ENCODE results near the gene KRT31.

Gene KRT31

GRCh38 chr17:41404024-41404671 is 6.7 kb upstream of the KRT31 start (continued):
- TF ChIP-seq PRDM4 (tag by site-specific recombination; IDR thresholded peaks at IDR 0.05) (no peak), SALL2 (tag by site-specific recombination; IDR thresholded peaks at IDR 0.05; ENCODE audit: borderline replicate concordance) (0 out of 2 replicates have a peak, but pooled peaks have one; percentile 62), ZNF366 (tag by site-specific recombination; conservative IDR thresholded peaks at IDR 0.05) (peak; percentile 77), ZNF670 (tag by site-specific recombination; IDR thresholded peaks at IDR 0.05; ENCODE audit: low read depth) (no peak), ZNF530 (tag by site-specific recombination; IDR thresholded peaks at IDR 0.05; ENCODE audit: low read depth) (no peak), KLF8 (tag by site-specific recombination; IDR thresholded peaks at IDR 0.05) (peak; percentile 63; the same call in 1 of the 2 replicates), ZNF701 (tag by site-specific recombination; IDR thresholded peaks at IDR 0.05) (no peak), REST (tag by site-specific recombination; IDR thresholded peaks at IDR 0.05) (0 out of 2 replicates have a peak, but pooled peaks have one; percentile 13), IKZF3 (tag by site-specific recombination; IDR thresholded peaks at IDR 0.05) (peak; percentile 50), PBX3 (CRISPR knock-in tag; IDR thresholded peaks at IDR 0.05) (no peak), ZNF558 (tag by site-specific recombination; IDR thresholded peaks at IDR 0.05) (0 out of 2 replicates have a peak, but pooled peaks have one; percentile 42), SCRT2 (tag by site-specific recombination; IDR thresholded peaks at IDR 0.05) (peak; percentile 93), BCL11A (tag by site-specific recombination; IDR thresholded peaks at IDR 0.05; ENCODE audit: low read depth) (peak; percentile 93), ZNF600 (tag by site-specific recombination; IDR thresholded peaks at IDR 0.05) (peak; percentile 97), ZNF169 (tag by site-specific recombination; IDR thresholded peaks at IDR 0.05) (0 out of 2 replicates have a peak, but pooled peaks have one; percentile 10), KLF9 (tag by site-specific recombination; IDR thresholded peaks at IDR 0.05; ENCODE audit: low read depth) (peak; percentile 90)

GRCh38 chr17:41403404-41404023 is 6.1 kb upstream of the KRT31 start:
- ChIA-PET CTCF (interaction anchor here (0.9 to 2.5 kb wide), 8 partner anchors 14 to 494 kb away, joined by 3 to 13 read pairs (median 4); no protein-coding TSS in a partner anchor), POLR2A (interaction anchor here (1.2 to 1.6 kb wide), 3 partner anchors 58 to 285 kb away, joined by 3 to 6 read pairs (median 4); partner anchors contain the start of gene KRT19)
- peaks cover 13% of the 10 kb centered on the region for H3K4me1 ChIP-seq (ENCODE audit: control insufficient read depth, insufficient read depth, low read length)
- H3K9me3 ChIP-seq (ENCODE audit: control insufficient read depth, insufficient read depth, low read depth, low read length), result no peaks in the 10 kb centered on the region
- H3K4me3 ChIP-seq (ENCODE audit: low read depth, low read length), result no peak overlapping the region
- no peak overlapping the region for H3K27ac ChIP-seq (ENCODE audit: extremely low read depth, low read depth, low read length)
- H3K36me3 ChIP-seq (ENCODE audit: control insufficient read depth in 2 of 2, insufficient read depth in 1 of 2, low read length in 2 of 2), result no peaks in the 10 kb centered on the region
- no peak for TF ChIP-seq ZNF488 (tag by site-specific recombination; IDR thresholded peaks at IDR 0.05)
- no peak for TF ChIP-seq KLF9 (tag by site-specific recombination; IDR thresholded peaks at IDR 0.05; ENCODE audit: low read depth)
- TF ChIP-seq ZNF776 (tag by site-specific recombination; IDR thresholded peaks at IDR 0.05; ENCODE audit: borderline replicate concordance), result no peak
- no peak for TF ChIP-seq ZNF302 (tag by site-specific recombination; IDR thresholded peaks at IDR 0.05; ENCODE audit: low read depth)
- TF ChIP-seq ZNF366 (tag by site-specific recombination; conservative IDR thresholded peaks at IDR 0.05), result no peak
- TF ChIP-seq ZNF426 (tag by site-specific recombination; IDR thresholded peaks at IDR 0.05), result no peak
- TF ChIP-seq GLIS2 (tag by site-specific recombination; IDR thresholded peaks at IDR 0.05), result no peak
- no peak for TF ChIP-seq ZSCAN18 (tag by site-specific recombination; IDR thresholded peaks at IDR 0.05)
- peak; percentile 22; the same call in 1 of the 2 replicates for TF ChIP-seq ZNF169 (tag by site-specific recombination; IDR thresholded peaks at IDR 0.05)
- TF ChIP-seq SP3 (tag by site-specific recombination; IDR thresholded peaks at IDR 0.05), result no peak
- TF ChIP-seq ZNF501 (tag by site-specific recombination; IDR thresholded peaks at IDR 0.05), result no peak
- no peak for TF ChIP-seq GLI4 (tag by site-specific recombination; IDR thresholded peaks at IDR 0.05)
- no peak for TF ChIP-seq ZNF146 (tag by site-specific recombination; IDR thresholded peaks at IDR 0.05)

Measured in HEK293 (cell line).